ENCODE results near the gene GBX2. TPM values are rescaled to one million over a fixed set of nuclear protein-coding genes. Genes with fewer than 3 reads are reported as not detected.
"Not testable (repeated sequence)": the region's sequence is repeated elsewhere in the genome, so short reads cannot be mapped to it uniquely, and the experiment has no call there.

Gene GBX2
- total RNA-seq, 1 donor from 2014 or later, result not detected

GRCh38 chr2:236156860-236157194 lies 11.4 kb downstream of the GBX2 start:
- H3K36me3 ChIP-seq, result no peaks in the 10 kb centered on the region
- no peaks in the 10 kb centered on the region for H3K4me1 ChIP-seq
- ATAC-seq (no peak), DNase-seq (no peak)
- no peak overlapping the region for H3K4me3 ChIP-seq
- peaks cover 11% of the 10 kb centered on the region for H3K9me3 ChIP-seq
- no peak for TF ChIP-seq CTCF (IDR thresholded peaks at IDR 0.05)
- H3K27me3 ChIP-seq (ENCODE audit: low read depth), result peaks cover 31% of the 10 kb centered on the region
- no peak overlapping the region for H3K27ac ChIP-seq
- intact Hi-C loops (cut with DNase I), result no loop called here

GRCh38 chr2:236156095-236156859 lies 11.9 kb downstream of the GBX2 start:
- intact Hi-C loops (cut with DNase I), result no loop called here
- no peak overlapping the region for H3K27ac ChIP-seq
- H3K4me3 ChIP-seq, result no peak overlapping the region
- no peaks in the 10 kb centered on the region for H3K36me3 ChIP-seq
- H3K4me1 ChIP-seq, result no peaks in the 10 kb centered on the region
- peaks cover 11% of the 10 kb centered on the region for H3K9me3 ChIP-seq
- ATAC-seq (no peak), DNase-seq (no peak)
- no peak for TF ChIP-seq CTCF (IDR thresholded peaks at IDR 0.05)
- peaks cover 25% of the 10 kb centered on the region for H3K27me3 ChIP-seq (ENCODE audit: low read depth)

- DNase-seq (no peak), ATAC-seq (no peak)
- Histone ChIP-seq H3K27ac (no peak overlapping the region), H3K4me3 (no peak overlapping the region), H3K9me3 (peaks cover 11% of the 10 kb centered on the region), H3K36me3 (no peaks in the 10 kb centered on the region), H3K27me3 (ENCODE audit: low read depth) (peaks cover 17% of the 10 kb centered on the region), H3K4me1 (no peaks in the 10 kb centered on the region)
- intact Hi-C loops (cut with DNase I), result no loop called here
- no peak for TF ChIP-seq CTCF (IDR thresholded peaks at IDR 0.05)
Observed at GRCh38 chr2:236155406-236155805, 12.8 kb downstream of the GBX2 start.

GRCh38 chr2:236146436-236146835 lies 21.8 kb downstream of the GBX2 start:
- no peaks in the 10 kb centered on the region for H3K27me3 ChIP-seq (ENCODE audit: low read depth)
- ATAC-seq, result no peak
- no peaks in the 10 kb centered on the region for H3K36me3 ChIP-seq
- TF ChIP-seq CTCF (IDR thresholded peaks at IDR 0.05), result no peak
- H3K4me3 ChIP-seq, result no peak overlapping the region
- no peaks in the 10 kb centered on the region for H3K4me1 ChIP-seq
- no peak for DNase-seq
- intact Hi-C loops (cut with DNase I), result no loop called here
- H3K27ac ChIP-seq, result no peak overlapping the region
- no peaks in the 10 kb centered on the region for H3K9me3 ChIP-seq

GRCh38 chr2:236143811-236144210 lies 24.4 kb downstream of the GBX2 start:
- TF ChIP-seq CTCF (IDR thresholded peaks at IDR 0.05), result no peak
- Histone ChIP-seq H3K4me3 (no peak overlapping the region), H3K9me3 (no peaks in the 10 kb centered on the region), H3K27me3 (ENCODE audit: low read depth) (no peaks in the 10 kb centered on the region), H3K27ac (no peak overlapping the region), H3K36me3 (no peaks in the 10 kb centered on the region), H3K4me1 (no peaks in the 10 kb centered on the region)
- DNase-seq (no peak), ATAC-seq (no peak)
- intact Hi-C loops (cut with DNase I), result no loop called here

- ATAC-seq; H3K4me3 ChIP-seq; H3K27me3 ChIP-seq (ENCODE audit: low read depth); H3K4me1 ChIP-seq; H3K9me3 ChIP-seq; DNase-seq; H3K27ac ChIP-seq; intact Hi-C loops (cut with DNase I); H3K36me3 ChIP-seq: not testable (repeated sequence)
Observed at GRCh38 chr2:236141616-236142015, 26.6 kb downstream of the GBX2 start.
